ENCODE results near the gene BBS9.
A peak's percentile ranks its signal among the peaks of the same experiment; 100 is the strongest.

BBS9 gene

GRCh38 chr7:33157781-33158180 lies 28.4 kb downstream of the BBS9 start:
- Histone ChIP-seq H3K4me3 (ENCODE audit: insufficient read depth in 1 of 2, low read depth in 1 of 2, low read length in 2 of 2) (peak overlapping the region in 1 of 2 experiments; percentile 45), H2BK120ac (ENCODE audit: low read depth, low read length) (no peak overlapping the region), H2BK15ac (ENCODE audit: low read depth, poor library complexity, severe bottlenecking) (no peak overlapping the region), H3K4me2 (ENCODE audit: low read length, poor library complexity, severe bottlenecking) (no peak overlapping the region), H3K4ac (ENCODE audit: low read depth in 1 of 2, low read length in 2 of 2) (no peak overlapping the region), H3K27ac (ENCODE audit: low read length, poor library complexity, severe bottlenecking) (no peak overlapping the region), H3K23ac (ENCODE audit: low read length in 2 of 2) (no peak overlapping the region), H3K27me3 (ENCODE audit: control insufficient read depth in 1 of 2, insufficient read depth in 1 of 2, low read length in 2 of 2) (no peaks in the 10 kb centered on the region), H2AK5ac (ENCODE audit: low read length, severe bottlenecking) (no peak overlapping the region), H3K79me1 (replicated peaks; ENCODE audit: low read length, poor library complexity, severe bottlenecking) (peaks cover 2% of the 10 kb centered on the region), H3K9me3 (ENCODE audit: control insufficient read depth, low read length) (no peaks in the 10 kb centered on the region), H3K9ac (ENCODE audit: low read length) (peak overlapping the region; percentile 76), H3K36me3 (ENCODE audit: control insufficient read depth in 1 of 2, insufficient read depth in 2 of 2, low read depth in 1 of 2, low read length in 2 of 2) (peaks cover 0 to 3% of the 10 kb centered on the region in 2 experiments), H3K18ac (ENCODE audit: low read depth in 1 of 2, low read length in 2 of 2) (no peak overlapping the region), H3K14ac (ENCODE audit: low read length in 2 of 2) (no peak overlapping the region), H4K91ac (ENCODE audit: low read length) (no peak overlapping the region), H2BK5ac (ENCODE audit: low read depth, low read length, poor library complexity, severe bottlenecking) (no peak overlapping the region), H3K4me1 (ENCODE audit: control insufficient read depth, insufficient read depth, low read depth, low read length) (no peaks in the 10 kb centered on the region), H2AFZ (ENCODE audit: low read depth, low read length) (no peak overlapping the region), H2BK12ac (ENCODE audit: low read length in 2 of 2) (no peak overlapping the region), H4K8ac (ENCODE audit: low read length) (no peak overlapping the region)
- WGBS, result 100% methylated on average over 1 of the region's 2 CpGs
- no peak for DNase-seq

GRCh38 chr7:33177876-33178275 lies 48.5 kb downstream of the BBS9 start:
- no peak overlapping the region for H2BK15ac ChIP-seq (ENCODE audit: low read depth, poor library complexity, severe bottlenecking)
- no peaks in the 10 kb centered on the region for H3K4me1 ChIP-seq (ENCODE audit: control insufficient read depth, insufficient read depth, low read depth, low read length)
- H2BK5ac ChIP-seq (ENCODE audit: low read depth, low read length, poor library complexity, severe bottlenecking), result no peak overlapping the region
- no peak overlapping the region for H2AK5ac ChIP-seq (ENCODE audit: low read length, severe bottlenecking)
- H4K8ac ChIP-seq (ENCODE audit: low read length), result no peak overlapping the region
- H3K9ac ChIP-seq (ENCODE audit: low read length), result no peak overlapping the region
- no peak overlapping the region for H3K4me3 ChIP-seq (ENCODE audit: insufficient read depth in 1 of 2, low read depth in 1 of 2, low read length in 2 of 2)
- H3K9me3 ChIP-seq (ENCODE audit: control insufficient read depth, low read length), result peaks cover 13% of the 10 kb centered on the region
- H3K36me3 ChIP-seq (ENCODE audit: control insufficient read depth in 1 of 2, insufficient read depth in 2 of 2, low read depth in 1 of 2, low read length in 2 of 2), result peaks cover 17 to 27% of the 10 kb centered on the region in 2 experiments
- 88% methylated on average over 2 of the region's 2 CpGs for WGBS
- H3K14ac ChIP-seq (ENCODE audit: low read length in 2 of 2), result no peak overlapping the region
- H3K23ac ChIP-seq (ENCODE audit: low read length in 2 of 2), result no peak overlapping the region
- no peak overlapping the region for H2AFZ ChIP-seq (ENCODE audit: low read depth, low read length)
- peaks cover 2% of the 10 kb centered on the region for H3K79me1 ChIP-seq (replicated peaks; ENCODE audit: low read length, poor library complexity, severe bottlenecking)
- H3K27me3 ChIP-seq (ENCODE audit: control insufficient read depth in 1 of 2, insufficient read depth in 1 of 2, low read length in 2 of 2), result no peaks in the 10 kb centered on the region
- H3K4ac ChIP-seq (ENCODE audit: low read depth in 1 of 2, low read length in 2 of 2), result no peak overlapping the region
- H2BK12ac ChIP-seq (ENCODE audit: low read length in 2 of 2), result no peak overlapping the region
- H3K4me2 ChIP-seq (ENCODE audit: low read length, poor library complexity, severe bottlenecking), result no peak overlapping the region
- H2BK120ac ChIP-seq (ENCODE audit: low read depth, low read length), result no peak overlapping the region
- no peak overlapping the region for H4K91ac ChIP-seq (ENCODE audit: low read length)
- no peak overlapping the region for H3K27ac ChIP-seq (ENCODE audit: low read length, poor library complexity, severe bottlenecking)
- H3K18ac ChIP-seq (ENCODE audit: low read depth in 1 of 2, low read length in 2 of 2), result no peak overlapping the region
- DNase-seq, result no peak

DNA sequence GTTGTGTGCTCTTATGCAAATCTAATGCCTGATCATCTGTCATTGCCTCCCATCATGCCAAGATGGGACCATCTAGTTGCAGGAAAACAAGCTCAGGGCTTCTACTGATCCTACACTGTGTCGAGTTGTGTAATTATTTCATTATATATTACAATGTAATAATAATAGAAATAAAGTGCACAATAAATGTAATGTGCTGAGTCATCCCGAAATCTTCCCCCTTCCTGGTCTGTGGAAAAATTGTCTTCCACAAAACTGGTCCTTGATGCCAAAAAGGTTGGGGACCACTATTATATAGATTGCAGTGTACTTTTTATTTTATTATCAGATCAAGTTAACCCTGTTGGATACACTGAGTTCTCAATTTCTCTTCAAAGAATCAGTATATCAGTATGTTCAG lies 50.2 kb downstream of the BBS9 start:
- 80% methylated on average over 1 of the region's 2 CpGs for WGBS

DNA sequence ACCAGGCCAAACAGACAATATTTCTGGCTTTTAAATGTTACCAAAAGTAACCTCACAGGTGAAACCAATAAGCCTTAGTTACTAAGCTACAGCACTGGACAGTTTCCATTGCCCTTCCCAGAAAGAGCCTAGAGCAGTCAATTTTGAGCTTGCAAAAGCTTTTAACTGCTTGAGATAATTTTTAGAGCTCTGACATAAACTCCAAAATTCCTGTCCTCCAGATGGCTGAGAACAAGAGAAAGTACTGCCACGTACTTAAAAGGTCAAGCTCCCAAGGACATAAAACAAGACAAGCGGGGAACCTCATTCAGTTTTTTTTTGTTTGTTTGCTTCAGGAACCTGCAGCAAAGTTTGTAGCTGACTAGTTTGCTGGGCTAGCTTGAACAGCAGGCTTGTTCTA lies 54.1 kb downstream of the BBS9 start:
- Histone ChIP-seq H3K79me1 (replicated peaks; ENCODE audit: low read length, poor library complexity, severe bottlenecking) (peaks cover 2% of the 10 kb centered on the region), H3K4me2 (ENCODE audit: low read length, poor library complexity, severe bottlenecking) (no peak overlapping the region), H4K91ac (ENCODE audit: low read length) (no peak overlapping the region), H2BK5ac (ENCODE audit: low read depth, low read length, poor library complexity, severe bottlenecking) (no peak overlapping the region), H3K18ac (ENCODE audit: low read depth in 1 of 2, low read length in 2 of 2) (no peak overlapping the region), H3K27me3 (ENCODE audit: control insufficient read depth in 1 of 2, insufficient read depth in 1 of 2, low read length in 2 of 2) (no peaks in the 10 kb centered on the region), H3K27ac (ENCODE audit: low read length, poor library complexity, severe bottlenecking) (no peak overlapping the region), H2BK120ac (ENCODE audit: low read depth, low read length) (no peak overlapping the region), H4K8ac (ENCODE audit: low read length) (no peak overlapping the region), H3K4me3 (ENCODE audit: insufficient read depth in 1 of 2, low read depth in 1 of 2, low read length in 2 of 2) (no peak overlapping the region), H2AFZ (ENCODE audit: low read depth, low read length) (no peak overlapping the region), H3K4ac (ENCODE audit: low read depth in 1 of 2, low read length in 2 of 2) (no peak overlapping the region), H3K9me3 (ENCODE audit: control insufficient read depth, low read length) (peaks cover 13% of the 10 kb centered on the region), H3K36me3 (ENCODE audit: control insufficient read depth in 1 of 2, insufficient read depth in 2 of 2, low read depth in 1 of 2, low read length in 2 of 2) (peaks cover 13 to 16% of the 10 kb centered on the region in 2 experiments), H2BK12ac (ENCODE audit: low read length in 2 of 2) (no peak overlapping the region), H2BK15ac (ENCODE audit: low read depth, poor library complexity, severe bottlenecking) (no peak overlapping the region), H2AK5ac (ENCODE audit: low read length, severe bottlenecking) (no peak overlapping the region), H3K23ac (ENCODE audit: low read length in 2 of 2) (no peak overlapping the region), H3K14ac (ENCODE audit: low read length in 2 of 2) (no peak overlapping the region), H3K4me1 (ENCODE audit: control insufficient read depth, insufficient read depth, low read depth, low read length) (no peaks in the 10 kb centered on the region), H3K9ac (ENCODE audit: low read length) (peak overlapping the region; percentile 37)
- peak; percentile 63 for DNase-seq
- WGBS, result 13% methylated on average over 2 of the region's 2 CpGs

More for the DNA sequence above, 50.2 kb downstream of the BBS9 start:
- Histone ChIP-seq H2AK5ac (ENCODE audit: low read length, severe bottlenecking) (no peak overlapping the region), H2BK5ac (ENCODE audit: low read depth, low read length, poor library complexity, severe bottlenecking) (no peak overlapping the region), H3K4me2 (ENCODE audit: low read length, poor library complexity, severe bottlenecking) (no peak overlapping the region), H3K79me1 (replicated peaks; ENCODE audit: low read length, poor library complexity, severe bottlenecking) (peaks cover 2% of the 10 kb centered on the region), H4K91ac (ENCODE audit: low read length) (no peak overlapping the region), H3K9ac (ENCODE audit: low read length) (no peak overlapping the region), H2BK15ac (ENCODE audit: low read depth, poor library complexity, severe bottlenecking) (no peak overlapping the region), H3K4me3 (ENCODE audit: insufficient read depth in 1 of 2, low read depth in 1 of 2, low read length in 2 of 2) (no peak overlapping the region), H3K23ac (ENCODE audit: low read length in 2 of 2) (no peak overlapping the region), H3K36me3 (ENCODE audit: control insufficient read depth in 1 of 2, insufficient read depth in 2 of 2, low read depth in 1 of 2, low read length in 2 of 2) (peaks cover 17 to 27% of the 10 kb centered on the region in 2 experiments), H3K9me3 (ENCODE audit: control insufficient read depth, low read length) (peaks cover 13% of the 10 kb centered on the region), H3K18ac (ENCODE audit: low read depth in 1 of 2, low read length in 2 of 2) (no peak overlapping the region), H2BK12ac (ENCODE audit: low read length in 2 of 2) (no peak overlapping the region), H3K4ac (ENCODE audit: low read depth in 1 of 2, low read length in 2 of 2) (no peak overlapping the region), H3K4me1 (ENCODE audit: control insufficient read depth, insufficient read depth, low read depth, low read length) (no peaks in the 10 kb centered on the region), H3K14ac (ENCODE audit: low read length in 2 of 2) (no peak overlapping the region), H2BK120ac (ENCODE audit: low read depth, low read length) (no peak overlapping the region), H3K27ac (ENCODE audit: low read length, poor library complexity, severe bottlenecking) (no peak overlapping the region), H2AFZ (ENCODE audit: low read depth, low read length) (no peak overlapping the region), H3K27me3 (ENCODE audit: control insufficient read depth in 1 of 2, insufficient read depth in 1 of 2, low read length in 2 of 2) (no peaks in the 10 kb centered on the region), H4K8ac (ENCODE audit: low read length) (no peak overlapping the region)
- no peak for DNase-seq
